ENCODE measurements around the gene MVB12A. TPM values are rescaled to one million over a fixed set of nuclear protein-coding genes. Genes with fewer than 3 reads are reported as not detected.

Gene MVB12A
- 10 to 100 TPM; 28.4 to 30.1 (median 29.4) TPM for total RNA-seq
- 20.6 TPM for total RNA-seq (2013)

DNA sequence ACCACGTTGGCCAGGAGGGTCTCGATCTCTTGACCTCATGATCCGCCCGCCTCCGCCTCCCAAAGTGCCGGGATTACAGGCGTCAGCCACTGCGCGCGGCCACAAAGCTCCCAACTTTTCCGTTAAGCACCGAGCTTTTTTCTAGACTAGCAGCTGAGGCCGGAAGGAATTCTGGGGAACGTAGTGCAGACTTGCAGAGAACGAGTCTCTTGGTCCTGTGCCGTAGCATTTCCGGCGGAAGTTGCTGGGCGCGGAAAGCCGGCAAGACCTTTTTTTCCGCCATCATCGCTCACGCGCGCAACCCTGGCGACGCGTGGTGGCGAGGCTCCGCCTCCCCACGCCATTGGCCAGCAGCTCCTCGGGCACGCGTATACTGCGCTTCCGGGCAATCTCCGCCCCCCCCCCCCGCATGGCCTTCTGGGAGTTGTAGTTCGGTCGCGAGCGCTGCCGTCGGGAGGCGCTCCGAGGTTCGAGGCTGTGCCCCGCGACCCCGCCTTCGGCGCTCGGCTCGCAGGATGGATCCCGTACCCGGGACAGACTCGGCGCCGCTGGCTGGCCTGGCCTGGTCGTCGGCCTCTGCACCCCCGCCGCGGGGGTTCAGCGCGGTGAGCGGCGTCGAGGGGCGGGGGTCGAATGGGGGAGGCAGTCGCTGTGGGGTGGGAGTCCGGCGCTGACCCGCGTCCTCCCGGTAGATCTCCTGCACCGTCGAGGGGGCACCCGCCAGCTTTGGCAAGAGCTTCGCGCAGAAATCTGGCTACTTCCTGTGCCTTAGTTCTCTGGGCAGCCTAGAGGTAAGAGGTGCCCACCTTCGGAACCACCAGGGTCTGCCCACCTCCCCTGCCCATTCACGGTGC lies at the start of gene MVB12A:
Gene MVB12A, plus strand, starts transcription at position 427 of the 854 bp plus-strand sequence. Its CDS starts 89 bp downstream, at position 516.
- H3K9me3 Mint-ChIP-seq: no peaks in the 10 kb centered on the region
- H3K27ac Mint-ChIP-seq: peak within 1 kb of the TSS; percentile 91 to 95
- intact Hi-C loops (cut with micrococcal nuclease): no loop called here
- H3K27me3 ChIP-seq (ENCODE audit: control insufficient read depth, insufficient read depth, low read length): no peaks in the 10 kb centered on the region
- H3K27me3 Mint-ChIP-seq (ENCODE audit: low read depth in 2 of 2): no peaks in the 10 kb centered on the region
- WGBS (ENCODE audit: insufficient coverage): under 1% methylated on average over 85 of the region's 85 CpGs
- no peaks in the 10 kb centered on the region for H3K9me3 ChIP-seq (ENCODE audit: control insufficient read depth, insufficient read depth, low read length)
- H3K27ac ChIP-seq (ENCODE audit: low read length): peak within 1 kb of the TSS; percentile 52
- H3K36me3 Mint-ChIP-seq: no peaks in the 10 kb centered on the region
- no peaks in the 10 kb centered on the region for H3K36me3 ChIP-seq (ENCODE audit: control insufficient read depth, insufficient read depth, low read length)
- H3K4me1 ChIP-seq (ENCODE audit: control insufficient read depth, insufficient read depth, low read length): peaks cover 18% of the 10 kb centered on the region
- ATAC-seq (peak; percentile 97 to 99 (median 98)), DNase-seq (peak; percentile 91 to 100)
- TF ChIP-seq, protein P1, sequence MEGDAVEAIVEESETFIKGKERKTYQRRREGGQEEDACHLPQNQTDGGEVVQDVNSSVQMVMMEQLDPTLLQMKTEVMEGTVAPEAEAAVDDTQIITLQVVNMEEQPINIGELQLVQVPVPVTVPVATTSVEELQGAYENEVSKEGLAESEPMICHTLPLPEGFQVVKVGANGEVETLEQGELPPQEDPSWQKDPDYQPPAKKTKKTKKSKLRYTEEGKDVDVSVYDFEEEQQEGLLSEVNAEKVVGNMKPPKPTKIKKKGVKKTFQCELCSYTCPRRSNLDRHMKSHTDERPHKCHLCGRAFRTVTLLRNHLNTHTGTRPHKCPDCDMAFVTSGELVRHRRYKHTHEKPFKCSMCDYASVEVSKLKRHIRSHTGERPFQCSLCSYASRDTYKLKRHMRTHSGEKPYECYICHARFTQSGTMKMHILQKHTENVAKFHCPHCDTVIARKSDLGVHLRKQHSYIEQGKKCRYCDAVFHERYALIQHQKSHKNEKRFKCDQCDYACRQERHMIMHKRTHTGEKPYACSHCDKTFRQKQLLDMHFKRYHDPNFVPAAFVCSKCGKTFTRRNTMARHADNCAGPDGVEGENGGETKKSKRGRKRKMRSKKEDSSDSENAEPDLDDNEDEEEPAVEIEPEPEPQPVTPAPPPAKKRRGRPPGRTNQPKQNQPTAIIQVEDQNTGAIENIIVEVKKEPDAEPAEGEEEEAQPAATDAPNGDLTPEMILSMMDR (IDR thresholded peaks at IDR 0.05): no peak
- H3K4me3 Mint-ChIP-seq: peak within 1 kb of the TSS; percentile 97
- H3K4me1 Mint-ChIP-seq: peaks cover 8 to 22% of the 10 kb centered on the region in 2 donors
- H3K4me3 ChIP-seq (ENCODE audit: low read length): peak within 1 kb of the TSS; percentile 77

DNA sequence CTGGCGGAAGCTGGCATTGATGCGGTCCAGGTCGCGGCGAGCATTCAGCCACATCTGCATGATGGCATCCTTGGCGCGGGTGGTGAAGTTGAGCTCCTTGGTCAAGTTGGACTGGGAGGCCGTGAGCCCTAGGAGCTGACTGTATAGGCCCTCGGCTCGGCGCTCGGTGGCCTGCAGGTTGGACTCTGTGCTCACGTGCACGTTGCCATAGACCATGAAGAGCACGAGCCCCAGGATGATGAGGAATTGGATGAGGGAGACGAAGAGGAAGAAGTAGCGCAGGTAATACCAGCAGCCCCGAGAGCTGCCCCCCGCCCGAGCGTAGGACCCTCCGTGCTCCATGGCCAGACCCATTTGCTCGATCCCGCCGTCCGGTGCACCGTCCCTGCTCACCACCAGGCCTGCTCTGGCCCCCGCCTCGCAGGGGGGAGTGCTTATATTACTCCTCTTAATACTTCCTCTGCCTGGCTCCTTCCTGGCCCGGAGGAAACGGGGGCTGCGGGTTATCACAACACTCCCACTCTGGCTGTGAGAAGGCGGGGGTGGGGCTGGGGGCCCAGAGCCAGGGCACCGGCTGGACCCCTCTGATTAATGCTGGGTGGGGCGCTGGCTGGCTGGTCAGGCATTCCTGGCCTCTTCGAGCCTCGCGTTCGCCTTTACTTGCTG lies 42.8 kb upstream of the MVB12A start, which contains the start of gene PLVAP:
Gene PLVAP, minus strand, starts transcription at position 408 of the 666 bp plus-strand sequence. Its CDS starts 54 bp downstream, at position 354.
- Mint-ChIP-seq H3K9me3 (no peaks in the 10 kb centered on the region), H3K4me1 (peaks cover 0 to 9% of the 10 kb centered on the region in 2 donors), H3K27me3 (ENCODE audit: low read depth in 2 of 2) (peaks cover 0 to 7% of the 10 kb centered on the region in 2 donors), H3K27ac (no peak within 1 kb of the TSS), H3K36me3 (no peaks in the 10 kb centered on the region), H3K4me3 (no peak within 1 kb of the TSS)
- DNase-seq (no peak), ATAC-seq (no peak)
- H3K4me1 ChIP-seq (ENCODE audit: control insufficient read depth, insufficient read depth, low read length): peaks cover 15% of the 10 kb centered on the region
- no peak within 1 kb of the TSS for H3K27ac ChIP-seq (ENCODE audit: low read length)
- H3K27me3 ChIP-seq (ENCODE audit: control insufficient read depth, insufficient read depth, low read length): peaks cover 2% of the 10 kb centered on the region
- no peaks in the 10 kb centered on the region for H3K36me3 ChIP-seq (ENCODE audit: control insufficient read depth, insufficient read depth, low read length)
- H3K4me3 ChIP-seq (ENCODE audit: low read length): no peak within 1 kb of the TSS
- intact Hi-C loops (cut with micrococcal nuclease): no loop called here
- WGBS (ENCODE audit: insufficient coverage): 46% methylated on average over 39 of the region's 39 CpGs
- H3K9me3 ChIP-seq (ENCODE audit: control insufficient read depth, insufficient read depth, low read length): no peaks in the 10 kb centered on the region
- TF ChIP-seq, protein P1 (IDR thresholded peaks at IDR 0.05): no peak

DNA sequence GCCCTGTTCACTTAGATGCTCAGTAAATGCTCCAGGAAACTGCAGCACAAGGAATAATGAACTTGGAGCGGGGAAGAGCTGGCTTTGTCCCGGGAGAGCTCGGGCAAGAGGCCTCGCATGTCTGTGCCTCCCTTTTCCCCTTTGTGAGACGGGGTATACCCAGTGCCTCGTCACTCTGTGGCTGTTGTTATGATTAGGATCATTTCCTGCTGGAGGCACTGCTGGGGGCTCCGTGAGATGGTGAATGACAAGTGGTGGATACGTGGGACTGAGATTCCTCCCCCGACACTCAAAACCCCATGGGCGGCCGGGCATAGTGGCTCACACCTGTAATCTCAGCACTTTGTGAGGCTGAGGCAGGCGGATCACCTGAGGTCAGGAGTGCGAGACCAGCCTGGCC lies 41.6 kb upstream of the MVB12A start:
- WGBS (ENCODE audit: insufficient coverage): 37% methylated on average over 11 of the region's 13 CpGs
- TF ChIP-seq, protein P1 (IDR thresholded peaks at IDR 0.05): no peak

More for the DNA sequence above, 41.6 kb upstream of the MVB12A start:
- H3K27me3 ChIP-seq (ENCODE audit: control insufficient read depth, insufficient read depth, low read length): peaks cover 2% of the 10 kb centered on the region
- no peaks in the 10 kb centered on the region for H3K36me3 ChIP-seq (ENCODE audit: control insufficient read depth, insufficient read depth, low read length)
- no peak overlapping the region for H3K27ac ChIP-seq (ENCODE audit: low read length)
- intact Hi-C loops (cut with micrococcal nuclease): no loop called here
- no peak overlapping the region for H3K4me3 Mint-ChIP-seq
- H3K4me3 ChIP-seq (ENCODE audit: low read length): no peak overlapping the region
- H3K27me3 Mint-ChIP-seq (ENCODE audit: low read depth in 2 of 2): peaks cover 0 to 7% of the 10 kb centered on the region in 2 donors
- H3K9me3 ChIP-seq (ENCODE audit: control insufficient read depth, insufficient read depth, low read length): no peaks in the 10 kb centered on the region
- peaks cover 21% of the 10 kb centered on the region for H3K4me1 ChIP-seq (ENCODE audit: control insufficient read depth, insufficient read depth, low read length)
- DNase-seq (no peak), ATAC-seq (no peak)
- H3K27ac Mint-ChIP-seq: no peak overlapping the region
- no peaks in the 10 kb centered on the region for H3K36me3 Mint-ChIP-seq
- H3K4me1 Mint-ChIP-seq: peaks cover 0 to 9% of the 10 kb centered on the region in 2 donors
- H3K9me3 Mint-ChIP-seq: no peaks in the 10 kb centered on the region
